Measurements from ENCODE around the gene F2R. TPM values are rescaled to one million over a fixed set of nuclear protein-coding genes. Genes with fewer than 3 reads are reported as not detected.

F2R gene
- total and polyA plus RNA-seq, 2 donors (not counting 3 experiments of a cell fraction or from before 2014, with no cell fraction given): 342 to 599 TPM

- Histone ChIP-seq H3K36me3 (ENCODE audit: control insufficient read depth in 2 of 2, extremely low read depth in 1 of 2, insufficient read depth in 2 of 2, low read length in 2 of 2) (no peaks in the 10 kb centered on the region), H3K9me1 (replicated peaks; ENCODE audit: control insufficient read depth, extremely low read depth, insufficient read depth, low read length) (no peaks in the 10 kb centered on the region), H3K27me3 (ENCODE audit: control insufficient read depth in 2 of 2, insufficient read depth in 2 of 2, low read length in 2 of 2) (no peaks in the 10 kb centered on the region), H3K4me2 (ENCODE audit: insufficient read depth, low read length) (no peak overlapping the region), H2AFZ (ENCODE audit: low read depth, low read length) (peak overlapping the region; percentile 33), H4K20me1 (replicated peaks; ENCODE audit: control insufficient read depth, extremely low read depth, insufficient read depth, low read length) (no peaks in the 10 kb centered on the region), H3K27ac (ENCODE audit: insufficient read depth, low read depth, low read length) (no peak overlapping the region), H3K4me3 (replicated peaks in 1 of 3; ENCODE audit: insufficient read depth in 1 of 3, low read depth in 1 of 3, low read length in 3 of 3) (no peak overlapping the region), H3K9me3 (replicated peaks; ENCODE audit: control insufficient read depth, insufficient read depth, low read length) (no peaks in the 10 kb centered on the region), H3K4me1 (ENCODE audit: control insufficient read depth, extremely low read depth, insufficient read depth, low read length) (peaks cover 6% of the 10 kb centered on the region), H3K9ac (replicated peaks; ENCODE audit: extremely low read depth, insufficient read depth, low read length) (no peak overlapping the region), H3K79me2 (ENCODE audit: control insufficient read depth, insufficient read depth, low read length) (no peaks in the 10 kb centered on the region)
- BruUV-seq (replicated peaks): no TSS peak
- DNase-seq (ENCODE audit: low read depth, low spot score) (no peak), FAIRE-seq (no peak)
- TF ChIP-seq EZH2 (IDR thresholded peaks at IDR 0.05; ENCODE audit: borderline replicate concordance, low read depth, low read length, severe bottlenecking) (no peak), CTCF (IDR thresholded peaks at IDR 0.05; ENCODE audit: extremely low read depth in 1 of 2, insufficient read depth in 1 of 2, low read depth in 1 of 2, low read length in 2 of 2) (no peak), POLR2AphosphoS5 (IDR thresholded peaks at IDR 0.05; ENCODE audit: insufficient read depth, low read depth, low read length) (no peak), POLR2A (IDR thresholded peaks at IDR 0.05; ENCODE audit: low read depth, low read length) (no peak)
- ChIA-PET POLR2A (no interaction called here), CTCF (interaction anchor here (5.9 kb wide), 1 partner anchor 172 kb away, joined by 391 read pairs; no protein-coding TSS in a partner anchor)
- dilution Hi-C loops (cut with MboI; ENCODE audit: extremely low pct_ligation_motif_present, low sequenced_read_pairs): no loop called here
- intact Hi-C loops (cut with micrococcal nuclease): loop anchor here (5.0 kb wide), 2 partner anchors 35 to 85 kb away; no protein-coding TSS in a partner anchor
Observed at GRCh38 chr5:76771705-76772405, 55.9 kb downstream of the F2R start.

GRCh38 chr5:76775921-76776320 is 60.0 kb downstream of the F2R start:
- Histone ChIP-seq H3K4me2 (ENCODE audit: insufficient read depth, low read length) (no peak overlapping the region), H2AFZ (ENCODE audit: low read depth, low read length) (peak overlapping the region; percentile 37), H3K9me3 (replicated peaks; ENCODE audit: control insufficient read depth, insufficient read depth, low read length) (no peaks in the 10 kb centered on the region), H3K27ac (ENCODE audit: insufficient read depth, low read depth, low read length) (no peak overlapping the region), H3K9ac (replicated peaks; ENCODE audit: extremely low read depth, insufficient read depth, low read length) (no peak overlapping the region), H3K4me3 (replicated peaks in 1 of 3; ENCODE audit: insufficient read depth in 1 of 3, low read depth in 1 of 3, low read length in 3 of 3) (no peak overlapping the region), H4K20me1 (replicated peaks; ENCODE audit: control insufficient read depth, extremely low read depth, insufficient read depth, low read length) (no peaks in the 10 kb centered on the region), H3K36me3 (ENCODE audit: control insufficient read depth in 2 of 2, extremely low read depth in 1 of 2, insufficient read depth in 2 of 2, low read length in 2 of 2) (no peaks in the 10 kb centered on the region), H3K27me3 (ENCODE audit: control insufficient read depth in 2 of 2, insufficient read depth in 2 of 2, low read length in 2 of 2) (no peaks in the 10 kb centered on the region), H3K9me1 (replicated peaks; ENCODE audit: control insufficient read depth, extremely low read depth, insufficient read depth, low read length) (no peaks in the 10 kb centered on the region), H3K4me1 (ENCODE audit: control insufficient read depth, extremely low read depth, insufficient read depth, low read length) (peaks cover 2% of the 10 kb centered on the region), H3K79me2 (ENCODE audit: control insufficient read depth, insufficient read depth, low read length) (no peaks in the 10 kb centered on the region)
- ChIA-PET CTCF (interaction anchor here (1.2 to 5.9 kb wide), 7 partner anchors 37 to 192 kb away, joined by 3 to 391 read pairs (median 23); partner anchors contain the start of gene F2R), POLR2A (no interaction called here)
- DNase-seq (ENCODE audit: low read depth, low spot score): no peak
- no peak for FAIRE-seq
- dilution Hi-C loops (cut with MboI; ENCODE audit: extremely low pct_ligation_motif_present, low sequenced_read_pairs) (no loop called here), intact Hi-C loops (cut with micrococcal nuclease) (loop anchor here (2.0 kb wide), 1 partner anchor 43 kb away; the partner anchor contains the start of gene F2RL1)
- no TSS peak for BruUV-seq (replicated peaks)
- TF ChIP-seq EZH2 (IDR thresholded peaks at IDR 0.05; ENCODE audit: borderline replicate concordance, low read depth, low read length, severe bottlenecking) (no peak), POLR2AphosphoS5 (IDR thresholded peaks at IDR 0.05; ENCODE audit: insufficient read depth, low read depth, low read length) (no peak), GATA2 (IDR thresholded peaks at IDR 0.05; ENCODE audit: insufficient read depth, insufficient read length, low read depth, low read length) (no peak), MYC (IDR thresholded peaks at IDR 0.05; ENCODE audit: low read depth, low read length) (no peak), CTCF (IDR thresholded peaks at IDR 0.05; ENCODE audit: extremely low read depth in 1 of 2, insufficient read depth in 1 of 2, low read depth in 1 of 2, low read length in 2 of 2) (no peak), POLR2A (IDR thresholded peaks at IDR 0.05; ENCODE audit: low read depth, low read length) (no peak), FOS (IDR thresholded peaks at IDR 0.05; ENCODE audit: borderline replicate concordance, insufficient read depth, low read length) (no peak), MAX (IDR thresholded peaks at IDR 0.05; ENCODE audit: insufficient read depth, insufficient read length) (no peak), JUN (IDR thresholded peaks at IDR 0.05; ENCODE audit: borderline replicate concordance, insufficient read depth, insufficient read length, low read depth) (no peak)

Measured in endothelial cell of umbilical vein (primary cell).